ENCODE results near the gene FOSL1. TPM values are rescaled to one million over a fixed set of nuclear protein-coding genes. Genes with fewer than 3 reads are reported as not detected.

FOSL1 gene
- polyA plus RNA-seq, 3 donors, result 2.5 to 28.2 (median 2.5) TPM

DNA sequence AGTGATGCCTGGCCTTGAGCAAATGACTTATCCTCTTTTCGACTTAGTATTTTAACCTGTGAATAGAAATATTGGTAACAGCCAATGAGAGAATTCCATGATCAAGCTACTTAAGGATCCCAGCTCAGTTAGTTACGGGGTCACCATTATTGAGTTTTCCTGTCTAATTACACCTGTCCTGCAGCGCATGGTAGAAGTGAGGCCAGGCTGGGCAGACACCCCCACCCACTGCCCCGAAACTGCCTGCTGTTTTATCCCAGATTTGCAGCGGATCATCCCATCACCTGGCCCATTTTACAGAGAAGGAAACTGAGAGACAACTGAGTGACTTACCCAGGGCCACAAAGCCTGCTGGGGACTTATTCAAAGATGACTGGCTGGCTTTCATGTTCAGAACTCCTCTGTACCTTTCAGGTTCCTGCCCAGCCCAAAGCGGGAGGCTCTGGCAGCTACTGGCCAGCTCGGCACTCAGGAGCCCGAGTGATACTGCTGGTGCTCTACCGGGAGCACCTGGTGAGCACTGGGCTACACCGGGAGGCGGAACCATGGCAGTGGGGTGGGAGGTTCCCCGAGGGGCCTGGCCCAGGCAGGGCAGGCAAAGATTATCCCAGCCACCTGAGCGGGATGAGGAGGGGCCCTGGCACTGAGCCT, 38.5 kb downstream of the FOSL1 start:
- H3K36me3 Mint-ChIP-seq, result peaks cover 35 to 52% of the 10 kb centered on the region in 2 donors
- H3K9ac ChIP-seq (ENCODE audit: insufficient read depth, low read length, poor library complexity, severe bottlenecking), result no peak overlapping the region
- peaks cover 32% of the 10 kb centered on the region for H3K4me1 Mint-ChIP-seq
- intact Hi-C loops (cut with micrococcal nuclease), result no loop called here
- H3K27ac ChIP-seq (ENCODE audit: low read depth in 1 of 2, low read length in 2 of 2), result peak overlapping the region in 1 of 2 donors; percentile 86
- no peaks in the 10 kb centered on the region for H3K9me3 ChIP-seq (replicated peaks in 1 of 2; ENCODE audit: control insufficient read depth in 1 of 2, insufficient read depth in 1 of 2, low read length in 2 of 2)
- H3K4me3 ChIP-seq (replicated peaks in 1 of 3; ENCODE audit: low read depth in 2 of 3, low read length in 3 of 3), result peak overlapping the region in 2 of 3 experiments; percentile 92 to 98
- H2AFZ ChIP-seq (ENCODE audit: insufficient read depth, low read depth, low read length, poor library complexity, severe bottlenecking), result no peak overlapping the region
- DNase-seq, result no peak
- peaks cover 44% of the 10 kb centered on the region for H3K79me2 ChIP-seq (ENCODE audit: insufficient read depth, low read length)
- H4K20me1 ChIP-seq (ENCODE audit: insufficient read depth, low read length), result peaks cover 48% of the 10 kb centered on the region
- H3K9me3 Mint-ChIP-seq, result peaks cover 0 to 2% (median 0%) of the 10 kb centered on the region in 7 donors
- H3K27me3 ChIP-seq (ENCODE audit: control insufficient read depth in 2 of 2, insufficient read depth in 2 of 2, low read length in 2 of 2), result no peaks in the 10 kb centered on the region
- peak overlapping the region in 3 of 7 donors; percentile 97 to 99 (median 99) for H3K27ac Mint-ChIP-seq
- H3K36me3 ChIP-seq (replicated peaks in 1 of 2; ENCODE audit: control insufficient read depth in 1 of 2, insufficient read depth in 2 of 2, low read length in 2 of 2), result peaks cover 46 to 53% of the 10 kb centered on the region in 2 donors
- peaks cover 29 to 38% of the 10 kb centered on the region in 2 donors for H3K4me1 ChIP-seq (ENCODE audit: control insufficient read depth in 1 of 2, insufficient read depth in 2 of 2, low read length in 2 of 2)
- H3K27me3 Mint-ChIP-seq (ENCODE audit: low read depth in 3 of 3), result peaks cover 0 to 2% (median 1%) of the 10 kb centered on the region in 3 donors
- WGBS (ENCODE audit: insufficient coverage), result 95% methylated on average over 7 of the region's 13 CpGs
- H3K4me3 Mint-ChIP-seq, result peak overlapping the region; percentile 91 to 96
- TF ChIP-seq, protein P1, sequence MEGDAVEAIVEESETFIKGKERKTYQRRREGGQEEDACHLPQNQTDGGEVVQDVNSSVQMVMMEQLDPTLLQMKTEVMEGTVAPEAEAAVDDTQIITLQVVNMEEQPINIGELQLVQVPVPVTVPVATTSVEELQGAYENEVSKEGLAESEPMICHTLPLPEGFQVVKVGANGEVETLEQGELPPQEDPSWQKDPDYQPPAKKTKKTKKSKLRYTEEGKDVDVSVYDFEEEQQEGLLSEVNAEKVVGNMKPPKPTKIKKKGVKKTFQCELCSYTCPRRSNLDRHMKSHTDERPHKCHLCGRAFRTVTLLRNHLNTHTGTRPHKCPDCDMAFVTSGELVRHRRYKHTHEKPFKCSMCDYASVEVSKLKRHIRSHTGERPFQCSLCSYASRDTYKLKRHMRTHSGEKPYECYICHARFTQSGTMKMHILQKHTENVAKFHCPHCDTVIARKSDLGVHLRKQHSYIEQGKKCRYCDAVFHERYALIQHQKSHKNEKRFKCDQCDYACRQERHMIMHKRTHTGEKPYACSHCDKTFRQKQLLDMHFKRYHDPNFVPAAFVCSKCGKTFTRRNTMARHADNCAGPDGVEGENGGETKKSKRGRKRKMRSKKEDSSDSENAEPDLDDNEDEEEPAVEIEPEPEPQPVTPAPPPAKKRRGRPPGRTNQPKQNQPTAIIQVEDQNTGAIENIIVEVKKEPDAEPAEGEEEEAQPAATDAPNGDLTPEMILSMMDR (IDR thresholded peaks at IDR 0.05), result no peak
- peak overlapping the region; percentile 96 for H3K4me2 ChIP-seq (replicated peaks; ENCODE audit: extremely low read depth, low read length, poor library complexity, severe bottlenecking)

DNA sequence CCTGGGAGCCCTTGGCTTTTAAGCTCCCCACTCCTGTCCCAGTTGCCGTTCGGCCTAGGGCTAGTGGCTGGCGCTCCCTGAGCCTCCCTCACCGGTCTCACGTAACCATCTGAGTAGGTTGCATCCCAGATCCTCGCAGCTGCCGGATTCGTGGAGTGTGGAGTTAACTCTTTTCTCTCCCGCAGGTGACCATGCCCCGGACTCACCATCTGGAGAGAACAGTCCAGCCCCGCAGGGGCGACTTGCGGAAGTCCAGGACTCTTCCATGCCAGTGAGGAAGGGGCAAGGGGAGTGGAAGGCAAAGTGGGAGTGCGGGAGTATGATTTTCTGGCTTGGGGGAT, 39.1 kb downstream of the FOSL1 start:
- Mint-ChIP-seq H3K4me3 (peak overlapping the region; percentile 91 to 96), H3K27ac (peak overlapping the region; percentile 56 to 99 (median 97)), H3K36me3 (peaks cover 37 to 53% of the 10 kb centered on the region in 2 donors), H3K27me3 (ENCODE audit: low read depth in 3 of 3) (peaks cover 0 to 2% (median 1%) of the 10 kb centered on the region in 3 donors), H3K4me1 (peaks cover 35% of the 10 kb centered on the region), H3K9me3 (peaks cover 0 to 2% (median 0%) of the 10 kb centered on the region in 7 donors)
- Histone ChIP-seq H3K79me2 (ENCODE audit: insufficient read depth, low read length) (peaks cover 49% of the 10 kb centered on the region), H3K9ac (ENCODE audit: insufficient read depth, low read length, poor library complexity, severe bottlenecking) (peak overlapping the region; percentile 86), H2AFZ (ENCODE audit: insufficient read depth, low read depth, low read length, poor library complexity, severe bottlenecking) (peak overlapping the region; percentile 87), H3K4me1 (ENCODE audit: control insufficient read depth in 1 of 2, insufficient read depth in 2 of 2, low read length in 2 of 2) (peaks cover 35 to 43% of the 10 kb centered on the region in 2 donors), H3K36me3 (replicated peaks in 1 of 2; ENCODE audit: control insufficient read depth in 1 of 2, insufficient read depth in 2 of 2, low read length in 2 of 2) (peaks cover 42 to 51% of the 10 kb centered on the region in 2 donors), H3K27ac (ENCODE audit: low read depth in 1 of 2, low read length in 2 of 2) (peak overlapping the region; percentile 86 to 95), H4K20me1 (ENCODE audit: insufficient read depth, low read length) (peaks cover 50% of the 10 kb centered on the region), H3K9me3 (replicated peaks in 1 of 2; ENCODE audit: control insufficient read depth in 1 of 2, insufficient read depth in 1 of 2, low read length in 2 of 2) (no peaks in the 10 kb centered on the region), H3K4me2 (replicated peaks; ENCODE audit: extremely low read depth, low read length, poor library complexity, severe bottlenecking) (peak overlapping the region; percentile 96), H3K27me3 (ENCODE audit: control insufficient read depth in 2 of 2, insufficient read depth in 2 of 2, low read length in 2 of 2) (no peaks in the 10 kb centered on the region), H3K4me3 (replicated peaks in 1 of 3; ENCODE audit: low read depth in 2 of 3, low read length in 3 of 3) (peak overlapping the region; percentile 59 to 98 (median 92))
- TF ChIP-seq, protein P1 (IDR thresholded peaks at IDR 0.05), result no peak
- 42% methylated on average over 4 of the region's 14 CpGs for WGBS (ENCODE audit: insufficient coverage)
- intact Hi-C loops (cut with micrococcal nuclease), result no loop called here
- DNase-seq, result no peak
